Lower leg skin (tissue), 3 donors: Measurements from ENCODE around the gene NEDD8.

Experiments used
- POLR2A ChIP-seq, 2 donors: fragments of 450-650 bp; IDR thresholded peaks; one replicate each; pipeline ENCODE4 v1.6.1; 2016 to 2017; ENCODE audit warnings: antibody characterized with exemption in 2 of 2, mild to moderate bottlenecking in 1 of 2, moderate library complexity in 1 of 2
- TF ChIP-seq, protein P1 (sequence below), 3 donors: fragments of 450-650 bp; IDR thresholded peaks; one replicate each; pipeline ENCODE4 v1.5.1; 2016; ENCODE audit warnings: antibody characterized with exemption in 3 of 3, mild to moderate bottlenecking in 3 of 3, moderate library complexity in 2 of 3

DNA sequence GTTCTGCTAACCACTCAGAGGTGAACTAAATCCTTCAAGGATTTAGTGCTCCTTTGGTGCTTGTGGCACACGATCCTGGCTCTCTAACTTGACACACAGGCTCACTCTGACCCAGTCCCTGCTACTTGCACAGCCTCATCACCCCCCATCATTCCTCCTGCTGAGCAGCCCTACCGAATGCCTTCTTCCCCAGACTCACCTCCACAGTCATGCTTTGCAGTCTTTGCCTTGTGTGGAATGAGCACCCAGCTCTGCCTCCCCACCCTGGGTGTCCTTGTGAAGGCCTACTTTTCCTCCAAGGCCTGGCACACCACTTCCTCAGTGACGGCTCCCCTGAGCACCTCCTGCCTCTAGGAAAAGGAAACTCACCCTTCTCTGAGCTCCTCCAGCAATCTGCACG lies 18.2 kb upstream of the NEDD8 start:
- TF ChIP-seq, protein P1, sequence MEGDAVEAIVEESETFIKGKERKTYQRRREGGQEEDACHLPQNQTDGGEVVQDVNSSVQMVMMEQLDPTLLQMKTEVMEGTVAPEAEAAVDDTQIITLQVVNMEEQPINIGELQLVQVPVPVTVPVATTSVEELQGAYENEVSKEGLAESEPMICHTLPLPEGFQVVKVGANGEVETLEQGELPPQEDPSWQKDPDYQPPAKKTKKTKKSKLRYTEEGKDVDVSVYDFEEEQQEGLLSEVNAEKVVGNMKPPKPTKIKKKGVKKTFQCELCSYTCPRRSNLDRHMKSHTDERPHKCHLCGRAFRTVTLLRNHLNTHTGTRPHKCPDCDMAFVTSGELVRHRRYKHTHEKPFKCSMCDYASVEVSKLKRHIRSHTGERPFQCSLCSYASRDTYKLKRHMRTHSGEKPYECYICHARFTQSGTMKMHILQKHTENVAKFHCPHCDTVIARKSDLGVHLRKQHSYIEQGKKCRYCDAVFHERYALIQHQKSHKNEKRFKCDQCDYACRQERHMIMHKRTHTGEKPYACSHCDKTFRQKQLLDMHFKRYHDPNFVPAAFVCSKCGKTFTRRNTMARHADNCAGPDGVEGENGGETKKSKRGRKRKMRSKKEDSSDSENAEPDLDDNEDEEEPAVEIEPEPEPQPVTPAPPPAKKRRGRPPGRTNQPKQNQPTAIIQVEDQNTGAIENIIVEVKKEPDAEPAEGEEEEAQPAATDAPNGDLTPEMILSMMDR (IDR thresholded peaks at IDR 0.05) = no peak
- TF ChIP-seq POLR2A (IDR thresholded peaks at IDR 0.05) = no peak
